BLaER1 (cell line): ENCODE data around the gene ZNF311.
A peak's percentile ranks its signal among the peaks of the same experiment; 100 is the strongest.

Source experiments
- H3K27ac ChIP-seq: shearing (Covaris generic); formaldehyde crosslinking; 2 replicates; pipeline ENCODE4 v1.8.1; 2022
- H3K27me3 ChIP-seq: shearing (Covaris generic); formaldehyde crosslinking; 2 replicates; pipeline ENCODE4 v1.8.1; 2022
- H3K36me3 ChIP-seq: shearing (Covaris generic); formaldehyde crosslinking; 2 replicates; pipeline ENCODE4 v1.8.1; 2022
- H3K4me1 ChIP-seq: shearing (Covaris generic); formaldehyde crosslinking; 2 replicates; pipeline ENCODE4 v1.8.1; 2022
- H3K4me2 ChIP-seq: shearing (Covaris generic); formaldehyde crosslinking; 2 replicates; pipeline ENCODE4 v1.8.1; 2022
- H3K4me3 ChIP-seq: shearing (Covaris generic); formaldehyde crosslinking; 2 replicates; pipeline ENCODE4 v1.8.1; 2022
- H3K9ac ChIP-seq: shearing (Covaris generic); formaldehyde crosslinking; 2 replicates; pipeline ENCODE4 v1.8.1; 2022
- H3K9me3 ChIP-seq: shearing (Covaris generic); formaldehyde crosslinking; 2 replicates; pipeline ENCODE4 v1.8.1; 2022
- H4K20me1 ChIP-seq: shearing (Covaris generic); formaldehyde crosslinking; 2 replicates; pipeline ENCODE4 v1.8.1; 2022
- Cebpa-rat ChIP-seq: shearing (Covaris generic); IDR thresholded peaks from 2 replicates; pipeline ENCODE4 v1.8.1; 2022

Gene ZNF311

DNA sequence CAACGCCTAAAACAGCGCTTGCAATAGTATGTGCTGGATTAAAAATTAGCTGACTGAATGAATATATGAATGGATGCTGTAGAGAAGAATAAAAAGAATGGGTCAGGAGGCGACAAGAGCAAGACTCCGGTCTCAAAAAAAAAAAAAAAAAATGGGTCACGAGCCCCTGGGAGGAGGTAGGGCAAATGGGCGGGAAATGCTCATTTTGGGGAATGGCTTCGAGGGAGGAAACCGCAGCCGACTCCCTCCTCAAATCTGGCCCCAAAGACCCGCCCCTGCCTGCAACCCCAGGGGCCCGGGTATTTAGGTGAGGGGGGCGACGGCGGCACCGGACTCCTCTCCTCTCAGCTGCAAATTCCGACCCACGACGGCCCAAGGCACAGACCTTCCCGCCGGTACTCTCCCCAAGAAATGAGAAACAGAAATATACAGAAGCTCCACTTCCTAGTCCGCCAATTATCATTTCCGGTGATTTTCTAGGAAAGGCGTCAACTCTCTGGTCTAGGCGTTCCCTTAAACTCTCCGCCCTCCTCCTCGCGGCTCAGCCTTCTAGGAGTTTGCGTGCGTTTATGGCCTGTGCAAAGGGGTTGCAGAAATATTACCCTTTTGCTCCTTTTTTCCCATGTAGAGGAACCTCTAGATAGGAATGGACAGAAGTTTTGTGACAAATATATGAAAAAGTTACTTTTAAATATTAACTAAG, at the start of gene ZNF311:
Gene ZNF311, minus strand, starts transcription at position 133 of the 703 bp plus-strand sequence. CDS start 1,361 bp downstream, outside the sequence.
- TF ChIP-seq Cebpa-rat, result no peak
- H3K9me3 ChIP-seq, result peaks cover 6% of the 10 kb centered on the region; the same call in 1 of the 2 replicates
- H4K20me1 ChIP-seq, result no peaks in the 10 kb centered on the region
- H3K4me1 ChIP-seq, result no peaks in the 10 kb centered on the region
- no peak within 1 kb of the TSS for H3K4me3 ChIP-seq
- H3K27me3 ChIP-seq, result no peaks in the 10 kb centered on the region
- peak within 1 kb of the TSS; percentile 21; the same call in 1 of the 2 replicates for H3K4me2 ChIP-seq
- H3K9ac ChIP-seq, result no peak within 1 kb of the TSS
- H3K36me3 ChIP-seq, result no peaks in the 10 kb centered on the region
- no peak within 1 kb of the TSS for H3K27ac ChIP-seq

DNA sequence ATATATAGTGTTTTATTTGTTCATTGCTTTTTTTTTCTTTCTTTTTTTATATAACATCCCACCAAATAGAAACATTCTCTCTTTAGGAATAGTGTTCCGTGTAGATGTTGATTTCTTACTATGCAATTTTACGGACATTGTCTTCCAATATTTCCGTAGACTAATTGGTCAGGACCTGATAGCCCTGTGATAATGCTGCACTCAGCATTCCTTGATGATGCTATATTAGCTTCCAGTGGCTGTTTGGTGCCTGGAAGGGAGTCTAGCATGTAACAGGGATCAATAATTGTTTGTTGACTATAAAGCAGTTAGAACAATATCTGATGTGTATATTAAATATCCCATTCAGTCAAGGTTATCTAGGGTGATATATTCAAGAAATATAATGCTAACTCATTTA, 46.6 kb upstream of the ZNF311 start:
- Histone ChIP-seq H3K4me3 (no peak overlapping the region), H3K9me3 (no peaks in the 10 kb centered on the region), H3K4me2 (no peak overlapping the region), H3K9ac (no peak overlapping the region), H3K4me1 (no peaks in the 10 kb centered on the region), H3K27me3 (no peaks in the 10 kb centered on the region), H4K20me1 (no peaks in the 10 kb centered on the region), H3K27ac (no peak overlapping the region), H3K36me3 (no peaks in the 10 kb centered on the region)
- TF ChIP-seq Cebpa-rat, result no peak

DNA sequence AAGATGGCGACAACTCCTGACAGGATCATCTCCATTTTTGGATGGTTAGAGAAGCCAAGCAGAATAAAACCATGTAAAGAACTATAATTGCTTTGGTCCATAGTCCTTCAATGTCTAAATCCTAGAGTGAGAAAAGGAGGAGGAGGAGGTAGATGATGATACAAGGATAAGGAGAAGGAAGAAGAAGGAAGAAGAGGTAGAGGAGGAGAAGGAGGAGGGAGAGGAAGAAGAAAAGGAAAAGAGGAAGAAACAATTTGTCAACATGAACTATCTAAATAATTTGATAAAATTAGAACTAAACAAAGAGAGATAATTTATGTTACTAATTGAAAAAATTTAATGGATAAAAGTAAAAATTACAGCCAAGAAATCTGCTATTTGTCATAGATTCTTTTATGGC, 40.0 kb upstream of the ZNF311 start, which contains the start of gene OR2W1:
Gene OR2W1, minus strand, starts transcription at position 101 of the 400 bp plus-strand sequence. Its CDS starts 0 bp downstream, at position 101.
- no peaks in the 10 kb centered on the region for H3K27me3 ChIP-seq
- peaks cover 3% of the 10 kb centered on the region; the same call in 1 of the 2 replicates for H3K9me3 ChIP-seq
- no peak within 1 kb of the TSS for H3K4me3 ChIP-seq
- no peak within 1 kb of the TSS for H3K9ac ChIP-seq
- H3K4me2 ChIP-seq, result no peak within 1 kb of the TSS
- H3K36me3 ChIP-seq, result no peaks in the 10 kb centered on the region
- H3K27ac ChIP-seq, result no peak within 1 kb of the TSS
- TF ChIP-seq Cebpa-rat, result no peak
- H4K20me1 ChIP-seq, result no peaks in the 10 kb centered on the region
- H3K4me1 ChIP-seq, result no peaks in the 10 kb centered on the region

DNA sequence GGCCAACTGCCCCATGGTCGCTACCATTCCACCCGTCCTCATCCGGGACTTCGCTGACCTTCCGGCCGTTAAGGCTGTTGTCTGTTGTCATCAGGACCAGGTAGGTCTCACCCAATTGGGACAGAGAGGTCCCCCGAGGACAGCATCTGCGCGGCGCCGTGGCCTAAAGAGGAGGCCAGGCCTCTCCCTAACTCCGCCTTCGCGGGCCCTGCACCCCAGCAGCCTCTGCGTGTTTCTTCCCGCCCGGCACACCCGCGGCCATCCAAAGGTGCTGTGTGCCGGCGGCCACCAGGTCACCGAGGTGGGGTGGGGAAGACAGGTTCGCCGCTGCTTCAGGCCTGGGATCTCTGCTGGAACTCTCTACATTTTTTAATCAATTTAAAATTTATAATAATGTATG, 30.8 kb upstream of the ZNF311 start:
- Histone ChIP-seq H3K9me3 (no peaks in the 10 kb centered on the region; the same call in 1 of the 2 replicates), H3K36me3 (no peaks in the 10 kb centered on the region), H4K20me1 (no peaks in the 10 kb centered on the region), H3K9ac (no peak overlapping the region), H3K4me1 (no peaks in the 10 kb centered on the region), H3K27me3 (no peaks in the 10 kb centered on the region), H3K4me3 (no peak overlapping the region), H3K27ac (no peak overlapping the region), H3K4me2 (no peak overlapping the region)
- no peak for TF ChIP-seq Cebpa-rat

DNA sequence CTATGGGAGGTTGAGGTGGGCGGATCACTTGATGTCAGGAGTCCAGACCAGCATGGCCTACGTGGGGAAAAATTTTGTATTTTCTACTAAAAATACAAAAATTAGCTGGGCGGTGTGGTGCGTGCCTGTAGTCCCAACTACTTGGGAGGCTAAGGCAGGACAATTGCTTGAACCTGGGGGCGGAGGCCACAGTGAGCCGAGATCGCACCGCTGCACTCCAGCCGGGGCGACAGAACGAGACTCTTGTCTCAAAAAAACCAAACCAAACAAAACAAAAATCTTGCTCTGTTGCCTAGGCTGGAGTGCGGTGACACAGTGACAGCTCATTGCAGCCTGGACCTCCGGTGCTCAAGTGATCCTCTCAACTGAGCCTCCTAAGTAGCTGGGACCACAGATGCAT, 23.7 kb upstream of the ZNF311 start:
- Histone ChIP-seq H3K36me3 (no peaks in the 10 kb centered on the region), H3K9me3 (no peaks in the 10 kb centered on the region), H3K4me1 (no peaks in the 10 kb centered on the region), H3K27ac (no peak overlapping the region), H4K20me1 (no peaks in the 10 kb centered on the region), H3K27me3 (no peaks in the 10 kb centered on the region), H3K9ac (no peak overlapping the region), H3K4me3 (no peak overlapping the region), H3K4me2 (no peak overlapping the region)
- no peak for TF ChIP-seq Cebpa-rat

DNA sequence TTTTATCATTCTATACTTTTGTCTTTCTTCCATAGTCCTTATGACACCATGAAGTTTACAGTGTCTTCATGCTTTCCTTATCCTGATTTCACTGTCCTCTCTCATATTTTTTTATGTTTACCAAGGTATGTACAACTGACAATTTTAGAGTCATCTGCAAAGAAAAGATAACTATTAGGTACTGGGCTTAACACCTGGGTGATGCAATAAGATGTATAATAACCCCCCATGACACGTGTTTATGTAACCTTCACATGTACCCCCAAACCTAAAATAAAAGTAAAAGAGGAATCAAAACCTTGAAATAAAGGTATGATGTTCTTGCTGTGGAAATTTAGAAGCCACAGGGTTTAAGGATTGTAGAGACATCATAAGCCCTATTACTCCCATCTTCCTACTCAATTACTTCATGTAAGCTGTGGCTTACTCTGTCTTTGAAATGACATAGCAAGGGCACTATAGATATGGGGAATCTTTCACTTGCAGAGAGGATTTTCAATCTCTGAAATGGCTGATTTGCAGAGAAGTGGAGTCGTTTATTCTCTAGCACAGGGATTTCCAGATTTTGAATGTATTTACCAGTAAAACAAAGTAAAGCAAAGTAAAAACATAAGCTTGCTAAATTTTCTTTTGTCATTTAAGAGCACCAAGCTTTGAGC, 20.9 kb upstream of the ZNF311 start:
- Histone ChIP-seq H4K20me1 (no peaks in the 10 kb centered on the region), H3K27ac (no peak overlapping the region), H3K27me3 (no peaks in the 10 kb centered on the region), H3K9me3 (peaks cover 7% of the 10 kb centered on the region; the same call in 1 of the 2 replicates), H3K4me1 (no peaks in the 10 kb centered on the region), H3K4me2 (no peak overlapping the region), H3K4me3 (no peak overlapping the region), H3K36me3 (no peaks in the 10 kb centered on the region), H3K9ac (no peak overlapping the region)
- no peak for TF ChIP-seq Cebpa-rat

DNA sequence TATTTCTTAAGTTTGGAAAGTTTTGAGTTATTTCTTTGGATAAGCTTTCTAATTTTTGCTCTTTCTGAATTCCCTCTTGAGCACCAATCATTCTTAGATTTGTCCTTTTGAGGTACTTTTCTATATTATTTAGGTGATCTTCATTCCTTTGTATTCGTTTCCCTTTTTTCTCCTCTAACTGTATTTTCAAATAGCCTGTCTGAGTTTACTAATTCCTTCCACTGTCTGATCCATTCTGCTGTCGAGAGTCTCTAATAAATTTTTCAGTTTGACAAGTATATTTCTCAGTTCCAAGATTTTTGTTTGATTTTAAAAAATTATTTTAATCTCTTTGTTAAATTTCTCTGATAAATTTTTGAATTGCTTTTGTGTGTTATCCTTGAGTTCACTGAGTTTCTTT, 16.3 kb upstream of the ZNF311 start:
- no peak overlapping the region for H3K4me2 ChIP-seq
- no peaks in the 10 kb centered on the region for H3K27me3 ChIP-seq
- no peak for TF ChIP-seq Cebpa-rat
- H3K9ac ChIP-seq, result no peak overlapping the region
- no peaks in the 10 kb centered on the region for H3K36me3 ChIP-seq
- H3K4me1 ChIP-seq, result 0 out of 2 replicates have a peak, but pooled peaks cover 2% of the 10 kb centered on the region
- peaks cover 7% of the 10 kb centered on the region; the same call in 1 of the 2 replicates for H3K9me3 ChIP-seq
- H3K4me3 ChIP-seq, result no peak overlapping the region
- no peak overlapping the region for H3K27ac ChIP-seq
- H4K20me1 ChIP-seq, result no peaks in the 10 kb centered on the region

DNA sequence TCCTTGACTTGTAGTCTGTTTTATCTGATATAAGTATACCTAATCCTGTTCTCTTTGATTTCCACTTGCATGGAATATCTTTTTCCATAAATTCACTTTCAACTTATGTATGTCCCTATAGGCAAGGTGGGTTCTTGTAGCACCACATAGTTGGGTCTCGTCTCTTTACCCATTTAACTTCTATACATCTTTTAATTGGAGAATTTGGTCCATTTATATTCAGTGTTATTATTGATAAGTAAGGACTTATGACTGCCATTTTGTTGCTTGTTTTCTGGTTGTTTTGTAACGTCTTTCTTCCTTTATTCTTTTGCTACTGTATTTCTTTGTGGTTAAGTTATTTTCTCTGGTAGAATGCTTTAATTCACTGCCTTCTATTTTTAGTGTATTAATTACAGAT, 14.5 kb upstream of the ZNF311 start:
- no peak for TF ChIP-seq Cebpa-rat
- Histone ChIP-seq H3K27ac (no peak overlapping the region), H3K4me2 (no peak overlapping the region), H3K4me1 (0 out of 2 replicates have a peak, but pooled peaks cover 5% of the 10 kb centered on the region), H3K4me3 (no peak overlapping the region), H3K9me3 (peaks cover 18% of the 10 kb centered on the region), H3K36me3 (no peaks in the 10 kb centered on the region), H3K27me3 (no peaks in the 10 kb centered on the region), H3K9ac (no peak overlapping the region), H4K20me1 (no peaks in the 10 kb centered on the region)

DNA sequence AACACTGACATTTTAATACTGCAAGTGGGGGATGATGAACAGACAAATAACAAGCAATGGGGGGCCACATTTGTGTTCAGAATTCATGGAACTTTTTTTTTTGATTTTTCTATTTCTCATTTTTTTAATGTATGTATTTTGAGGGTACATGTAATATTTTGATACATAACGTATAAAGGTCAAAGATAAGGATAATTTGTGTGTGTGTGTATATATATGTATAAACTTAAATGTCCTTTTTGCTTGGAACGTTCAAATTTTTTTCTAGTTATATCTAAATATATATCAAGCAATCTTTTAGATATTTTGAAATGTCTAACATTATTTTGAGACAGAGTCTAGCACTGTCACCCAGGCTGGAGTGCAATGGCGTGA, 12.3 kb upstream of the ZNF311 start:
- 0 out of 2 replicates have a peak overlapping the region, but pooled peaks have one; percentile 67 for H3K4me3 ChIP-seq
- no peaks in the 10 kb centered on the region for H3K27me3 ChIP-seq
- H3K9me3 ChIP-seq, result peaks cover 22% of the 10 kb centered on the region
- no peaks in the 10 kb centered on the region for H3K36me3 ChIP-seq
- H3K27ac ChIP-seq, result no peak overlapping the region
- H3K4me2 ChIP-seq, result peak overlapping the region; percentile 81; the same call in 1 of the 2 replicates
- H4K20me1 ChIP-seq, result no peaks in the 10 kb centered on the region
- H3K4me1 ChIP-seq, result 0 out of 2 replicates have a peak, but pooled peaks cover 5% of the 10 kb centered on the region
- no peak for TF ChIP-seq Cebpa-rat
- no peak overlapping the region for H3K9ac ChIP-seq
